ENCODE data around the gene OR12D3. TPM values are rescaled to one million over a fixed set of nuclear protein-coding genes. Genes with fewer than 3 reads are reported as not detected.

The OR12D3 gene
- total and polyA plus RNA-seq, 2 experiments from 2014 or later, result not detected

GRCh38 chr6:29336269-29336668 is 38.8 kb downstream of the OR12D3 start:
- Histone ChIP-seq H3K4me3 (no peak overlapping the region), H3K27ac (no peak overlapping the region), H2AFZ (no peak overlapping the region), H3K79me2 (ENCODE audit: insufficient read depth) (no peaks in the 10 kb centered on the region), H4K20me1 (ENCODE audit: insufficient read depth) (no peaks in the 10 kb centered on the region), H3K9ac (no peak overlapping the region), H3K36me3 (ENCODE audit: low read depth) (no peaks in the 10 kb centered on the region), H3K9me3 (ENCODE audit: low read depth) (no peaks in the 10 kb centered on the region), H3K9me2 (ENCODE audit: insufficient read depth) (no peaks in the 10 kb centered on the region), H3K27me3 (replicated peaks; ENCODE audit: insufficient read depth) (no peaks in the 10 kb centered on the region), H3F3A (ENCODE audit: insufficient read depth) (no peaks in the 10 kb centered on the region), H3K4me1 (ENCODE audit: insufficient read depth) (no peaks in the 10 kb centered on the region), H3K4me2 (ENCODE audit: unreplicated experiment) (no peak overlapping the region)
- in situ Hi-C loops (cut with MboI), result no loop called here
- TF ChIP-seq EZH2phosphoT487 (IDR thresholded peaks at IDR 0.05; ENCODE audit: insufficient read depth, low read depth), result no peak
- no peak for TF ChIP-seq EZH2 (IDR thresholded peaks at IDR 0.05; ENCODE audit: insufficient read depth, poor library complexity, severe bottlenecking)
- no peak for DNase-seq
- 15 to 16% methylated on average over 2 of the region's 2 CpGs for WGBS, 2 experiments (ENCODE audit: low coverage in 1 of 2, low lambda C conversion rate in 2 of 2, missing lambda C conversion rate in 2 of 2)

GRCh38 chr6:29332676-29333075 is 42.4 kb downstream of the OR12D3 start:
- Histone ChIP-seq H3K9me2 (ENCODE audit: insufficient read depth) (no peaks in the 10 kb centered on the region), H3K27me3 (replicated peaks; ENCODE audit: insufficient read depth) (no peaks in the 10 kb centered on the region), H3K9ac (no peak overlapping the region), H4K20me1 (ENCODE audit: insufficient read depth) (no peaks in the 10 kb centered on the region), H3K9me3 (ENCODE audit: low read depth) (no peaks in the 10 kb centered on the region), H3K4me2 (ENCODE audit: unreplicated experiment) (no peak overlapping the region), H3K4me1 (ENCODE audit: insufficient read depth) (no peaks in the 10 kb centered on the region), H3F3A (ENCODE audit: insufficient read depth) (no peaks in the 10 kb centered on the region), H3K79me2 (ENCODE audit: insufficient read depth) (no peaks in the 10 kb centered on the region), H2AFZ (no peak overlapping the region), H3K36me3 (ENCODE audit: low read depth) (no peaks in the 10 kb centered on the region), H3K4me3 (no peak overlapping the region), H3K27ac (no peak overlapping the region)
- TF ChIP-seq EZH2 (IDR thresholded peaks at IDR 0.05; ENCODE audit: insufficient read depth, poor library complexity, severe bottlenecking) (no peak), EZH2phosphoT487 (IDR thresholded peaks at IDR 0.05; ENCODE audit: insufficient read depth, low read depth) (no peak)
- in situ Hi-C loops (cut with MboI), result no loop called here
- no peak for DNase-seq

GRCh38 chr6:29325777-29326176 is 49.3 kb downstream of the OR12D3 start:
- DNase-seq, result no peak
- H3K4me1 ChIP-seq (ENCODE audit: insufficient read depth), result no peaks in the 10 kb centered on the region
- no peak overlapping the region for H3K27ac ChIP-seq
- H3K9me3 ChIP-seq (ENCODE audit: low read depth), result no peaks in the 10 kb centered on the region
- H3K36me3 ChIP-seq (ENCODE audit: low read depth), result no peaks in the 10 kb centered on the region
- H3K27me3 ChIP-seq (replicated peaks; ENCODE audit: insufficient read depth), result no peaks in the 10 kb centered on the region
- no peaks in the 10 kb centered on the region for H3K9me2 ChIP-seq (ENCODE audit: insufficient read depth)
- H3F3A ChIP-seq (ENCODE audit: insufficient read depth), result no peaks in the 10 kb centered on the region
- in situ Hi-C loops (cut with MboI), result no loop called here
- no peak overlapping the region for H3K4me2 ChIP-seq (ENCODE audit: unreplicated experiment)
- no peaks in the 10 kb centered on the region for H4K20me1 ChIP-seq (ENCODE audit: insufficient read depth)
- TF ChIP-seq EZH2phosphoT487 (IDR thresholded peaks at IDR 0.05; ENCODE audit: insufficient read depth, low read depth) (no peak), EZH2 (IDR thresholded peaks at IDR 0.05; ENCODE audit: insufficient read depth, poor library complexity, severe bottlenecking) (no peak)
- 20 to 29% methylated on average over 4 of the region's 4 CpGs for WGBS, 2 experiments (ENCODE audit: low coverage in 1 of 2, low lambda C conversion rate in 2 of 2, missing lambda C conversion rate in 2 of 2)
- no peak overlapping the region for H3K9ac ChIP-seq
- no peak overlapping the region for H2AFZ ChIP-seq
- no peaks in the 10 kb centered on the region for H3K79me2 ChIP-seq (ENCODE audit: insufficient read depth)
- no peak overlapping the region for H3K4me3 ChIP-seq

Other genes starting within 250 kb of the OR12D3 start
- not detected in 2 replicates for gene OR2J2, start 204.4 kb downstream of the OR12D3 start, total RNA-seq (2014; rRNA removed; shearing (Covaris generic))
- not detected in 2 replicates for gene OR2J2, start 204.4 kb downstream of the OR12D3 start, polyA plus RNA-seq (2016; fragmentation: Nextera tagmentation; extraction: Ambion mirVana)
- gene OR14J1, start 73.6 kb downstream of the OR12D3 start, total RNA-seq (2014; rRNA removed; shearing (Covaris generic)), result not detected in 2 replicates
- gene OR14J1, start 73.6 kb downstream of the OR12D3 start, polyA plus RNA-seq (2016; fragmentation: Nextera tagmentation; extraction: Ambion mirVana), result not detected in 2 replicates
- not detected in 2 replicates for gene OR5V1, start 6.4 kb downstream of the OR12D3 start, total RNA-seq (2014; rRNA removed; shearing (Covaris generic))
- gene OR5V1, start 6.4 kb downstream of the OR12D3 start, polyA plus RNA-seq (2016; fragmentation: Nextera tagmentation; extraction: Ambion mirVana), result not detected in 2 replicates
- gene OR12D2, start 20.3 kb upstream of the OR12D3 start, total RNA-seq (2014; rRNA removed; shearing (Covaris generic)), result not detected in 2 replicates
- gene OR12D2, start 20.3 kb upstream of the OR12D3 start, polyA plus RNA-seq (2016; fragmentation: Nextera tagmentation; extraction: Ambion mirVana), result not detected in 2 replicates
- not detected in 2 replicates for gene OR12D1, start 39.6 kb upstream of the OR12D3 start, total RNA-seq (2014; rRNA removed; shearing (Covaris generic))
- gene OR12D1, start 39.6 kb upstream of the OR12D3 start, polyA plus RNA-seq (2016; fragmentation: Nextera tagmentation; extraction: Ambion mirVana), result not detected in 2 replicates
- not detected in 2 replicates for gene OR10C1, start 64.0 kb upstream of the OR12D3 start, total RNA-seq (2014; rRNA removed; shearing (Covaris generic))
- not detected in 2 replicates for gene OR10C1, start 64.0 kb upstream of the OR12D3 start, polyA plus RNA-seq (2016; fragmentation: Nextera tagmentation; extraction: Ambion mirVana)
- gene OR11A1, start 81.8 kb upstream of the OR12D3 start, total RNA-seq (2014; rRNA removed; shearing (Covaris generic)), result not detected in 2 replicates
- gene OR11A1, start 81.8 kb upstream of the OR12D3 start, polyA plus RNA-seq (2016; fragmentation: Nextera tagmentation; extraction: Ambion mirVana), result not detected in 2 replicates
- not detected in 2 replicates for gene OR2H1, start 81.9 kb upstream of the OR12D3 start, total RNA-seq (2014; rRNA removed; shearing (Covaris generic))
- not detected in 2 replicates for gene OR2H1, start 81.9 kb upstream of the OR12D3 start, polyA plus RNA-seq (2016; fragmentation: Nextera tagmentation; extraction: Ambion mirVana)
- not detected in 2 replicates for gene MAS1L, start 112.7 kb upstream of the OR12D3 start, total RNA-seq (2014; rRNA removed; shearing (Covaris generic))
- not detected in 2 replicates for gene MAS1L, start 112.7 kb upstream of the OR12D3 start, polyA plus RNA-seq (2016; fragmentation: Nextera tagmentation; extraction: Ambion mirVana)
- not detected in 2 replicates for gene UBD, start 184.4 kb upstream of the OR12D3 start, total RNA-seq (2014; rRNA removed; shearing (Covaris generic))
- not detected in 2 replicates for gene UBD, start 184.4 kb upstream of the OR12D3 start, polyA plus RNA-seq (2016; fragmentation: Nextera tagmentation; extraction: Ambion mirVana)
- gene OR2H2, start 209.8 kb upstream of the OR12D3 start, total RNA-seq (2014; rRNA removed; shearing (Covaris generic)), result not detected in 2 replicates
- gene OR2H2, start 209.8 kb upstream of the OR12D3 start, polyA plus RNA-seq (2016; fragmentation: Nextera tagmentation; extraction: Ambion mirVana), result not detected in 2 replicates